DMS79 treated with DMSO at 0.1 percent for 48 hours (cell line): ENCODE data around the gene APOBEC3B.
A peak's percentile ranks its signal among the peaks of the same experiment; 100 is the strongest.
"Not testable (repeated sequence)": the region's sequence is repeated elsewhere in the genome, so short reads cannot be mapped to it uniquely, and the experiment has no call there.

ENCODE experiments used
- DNase-seq: peaks from one replicate; lab custom pipeline; 2025; lab: John Stamatoyannopoulos, UW

The APOBEC3B gene

DNA sequence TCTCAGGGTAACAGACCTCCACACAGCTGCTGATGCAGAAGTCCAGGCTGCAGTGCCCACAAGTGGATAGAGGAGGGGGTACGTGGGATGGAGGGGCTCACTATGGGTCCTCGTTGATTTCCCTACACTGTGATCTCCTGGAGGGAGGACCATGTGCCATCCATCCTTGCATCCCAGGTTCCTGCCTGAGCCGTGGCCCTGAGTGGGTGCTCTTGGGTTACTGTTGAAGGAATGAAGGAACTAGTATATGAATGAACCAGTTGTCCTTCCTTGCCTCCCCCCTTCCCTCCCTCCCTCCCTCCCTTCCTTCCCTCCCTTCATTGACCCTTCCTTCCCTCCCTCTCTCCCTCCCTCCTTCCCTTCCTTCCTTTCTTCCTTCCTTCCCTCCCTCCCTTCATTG is 15.4 kb downstream of the APOBEC3B start:
- no peak for DNase-seq

DNA sequence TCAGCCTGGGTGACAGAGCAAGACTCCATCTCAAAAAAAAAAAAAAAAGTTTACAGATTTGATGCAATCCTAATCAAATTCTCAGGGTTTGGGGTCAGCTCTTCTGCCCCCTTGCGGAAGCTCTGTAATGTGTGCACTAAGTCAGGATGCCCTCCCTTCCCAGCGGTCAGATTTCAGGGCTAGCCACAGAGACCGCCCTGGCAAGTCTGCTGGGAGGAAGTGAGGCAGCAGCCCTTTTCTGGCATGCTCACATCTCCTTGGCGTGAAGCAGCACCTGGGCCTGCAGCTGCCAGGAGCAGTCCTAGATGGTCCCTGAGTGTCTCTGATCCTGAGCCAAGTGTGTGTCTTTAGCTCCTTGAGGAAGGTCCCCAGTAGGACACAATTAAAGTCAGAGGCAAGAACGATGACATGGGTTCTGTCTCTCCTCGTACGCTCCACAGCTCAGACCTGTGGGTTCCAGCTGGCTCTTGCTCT is 21.1 kb downstream of the APOBEC3B start:
- DNase-seq, result peak; percentile 88

DNA sequence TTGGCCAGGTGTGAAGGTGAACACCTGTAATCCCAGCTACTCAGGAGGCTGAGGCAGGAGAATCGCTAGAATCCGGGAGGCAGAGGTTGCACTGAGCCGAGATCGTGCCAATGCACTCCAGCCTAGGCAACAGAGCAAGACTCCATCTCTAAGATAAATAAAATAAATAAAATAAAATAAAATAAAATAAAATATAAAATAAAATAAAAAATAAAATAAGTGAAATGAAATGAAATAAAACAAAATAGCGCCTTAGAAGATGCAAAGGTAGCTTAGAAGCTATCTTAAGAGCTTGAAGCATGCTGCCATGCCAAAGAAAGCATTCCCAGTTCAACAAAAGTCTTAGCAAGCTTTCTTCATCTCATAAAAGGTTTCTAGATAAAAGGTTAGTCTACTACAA is 25.0 kb downstream of the APOBEC3B start:
- no peak for DNase-seq

DNA sequence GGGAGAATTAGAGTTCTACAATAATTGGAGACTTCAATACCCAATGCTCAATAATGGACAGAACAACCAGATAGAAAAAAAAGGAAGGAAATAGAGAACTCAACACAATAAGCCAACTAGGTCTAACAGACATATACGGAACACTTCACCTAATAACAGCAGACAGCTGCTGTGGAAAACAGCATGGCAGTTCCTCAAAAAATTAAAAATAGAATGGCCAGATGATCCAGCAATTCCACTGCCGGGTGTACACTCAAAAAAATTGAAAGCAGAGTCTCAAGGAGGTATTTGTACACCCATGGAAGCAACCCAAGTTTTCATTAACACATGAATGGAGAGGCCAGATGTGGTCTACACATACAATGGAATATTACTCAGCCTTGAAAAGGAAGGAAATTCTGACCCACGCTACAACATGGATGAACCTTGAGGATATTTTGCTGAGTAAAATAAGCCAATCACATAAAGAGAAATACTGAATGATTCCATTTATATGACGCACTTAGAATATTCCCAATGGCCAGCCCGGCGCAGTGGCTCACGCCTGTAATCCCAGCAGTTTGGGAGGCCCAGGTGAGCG is 26.2 kb downstream of the APOBEC3B start:
- DNase-seq, result not testable (repeated sequence)

DNA sequence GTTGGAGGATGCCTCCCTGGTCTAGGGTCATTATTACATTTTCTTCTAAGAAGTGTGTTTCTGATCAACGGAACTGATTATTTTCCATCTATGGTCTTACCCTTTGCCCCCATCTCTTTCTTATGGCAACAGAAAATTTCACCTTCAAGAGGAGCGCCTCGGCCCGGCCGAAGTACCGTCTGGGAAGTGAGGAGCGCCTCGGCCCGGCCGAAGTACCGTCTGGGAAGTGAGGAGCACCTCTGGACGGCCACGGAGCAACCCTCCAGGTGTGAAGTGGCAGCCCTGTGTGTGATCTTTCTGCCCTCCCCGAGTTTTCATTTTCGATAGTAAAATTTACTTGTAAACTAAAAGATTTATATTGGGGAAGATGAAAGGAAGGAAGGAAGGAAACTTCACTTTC is 28.8 kb downstream of the APOBEC3B start:
- no peak for DNase-seq

DNA sequence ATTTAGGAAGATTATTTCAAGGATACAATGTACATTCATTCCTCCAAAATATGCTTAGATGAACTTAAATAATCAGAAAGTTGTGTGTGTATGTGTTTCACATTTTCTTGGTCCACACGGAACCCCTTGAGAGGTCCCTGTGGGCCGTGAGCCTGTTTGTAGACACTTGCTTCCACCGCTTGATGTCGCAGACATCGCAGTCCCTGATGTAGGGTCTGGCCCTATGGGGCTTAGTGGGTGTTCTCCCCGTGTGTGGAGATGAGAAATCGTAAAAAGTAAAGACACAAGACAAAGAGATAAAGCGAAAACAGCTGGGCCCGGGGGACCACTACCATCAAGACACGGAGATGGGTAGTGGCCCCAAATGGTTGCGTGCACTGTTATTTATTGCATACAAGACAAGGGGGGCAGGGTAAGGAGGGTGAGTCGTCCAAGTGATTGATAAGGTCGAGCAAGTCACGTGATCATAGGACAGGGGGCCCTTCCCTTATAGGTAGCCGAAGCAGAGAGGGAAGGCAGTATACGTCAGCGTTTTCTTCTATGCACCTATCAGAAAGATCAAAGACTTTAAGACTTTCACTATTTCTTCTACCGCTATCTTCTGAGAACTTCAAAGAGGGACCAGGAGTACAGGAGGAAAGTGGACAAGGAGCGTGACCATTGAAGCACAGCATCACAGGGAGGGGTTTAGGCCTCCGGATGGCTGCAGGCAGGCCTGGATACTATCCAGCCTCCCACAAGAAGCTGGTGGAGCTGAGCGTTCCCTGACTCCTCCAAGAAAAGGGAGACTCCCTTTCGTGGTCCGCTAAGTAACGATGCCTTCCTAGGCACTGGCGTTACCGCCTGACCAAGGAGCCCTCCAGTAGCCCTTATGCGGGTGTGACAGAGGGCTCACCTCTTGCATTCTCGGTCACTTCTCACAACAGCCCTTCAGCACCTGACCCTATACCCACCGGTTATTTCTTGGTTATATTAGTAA is 30.7 kb downstream of the APOBEC3B start:
- DNase-seq, result no peak

DNA sequence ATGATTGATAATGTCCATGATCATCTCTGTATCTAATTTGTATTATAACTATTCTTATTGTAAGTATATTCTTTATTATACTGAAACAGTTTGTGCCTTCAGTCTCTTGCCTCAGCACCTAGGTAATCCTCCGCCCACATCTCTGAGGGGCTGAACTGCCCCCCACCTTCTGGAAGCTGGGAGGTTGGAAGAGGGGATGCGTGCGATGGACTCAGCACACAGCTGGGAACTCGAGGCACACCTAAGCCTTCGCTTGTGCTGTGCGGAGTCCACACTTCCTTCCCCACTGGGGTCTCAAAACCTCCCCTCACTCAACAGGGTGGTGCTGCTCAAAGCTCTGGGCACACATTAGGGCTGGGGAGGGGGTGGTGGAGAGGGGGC is 31.4 kb downstream of the APOBEC3B start:
- DNase-seq, result not testable (repeated sequence)

DNA sequence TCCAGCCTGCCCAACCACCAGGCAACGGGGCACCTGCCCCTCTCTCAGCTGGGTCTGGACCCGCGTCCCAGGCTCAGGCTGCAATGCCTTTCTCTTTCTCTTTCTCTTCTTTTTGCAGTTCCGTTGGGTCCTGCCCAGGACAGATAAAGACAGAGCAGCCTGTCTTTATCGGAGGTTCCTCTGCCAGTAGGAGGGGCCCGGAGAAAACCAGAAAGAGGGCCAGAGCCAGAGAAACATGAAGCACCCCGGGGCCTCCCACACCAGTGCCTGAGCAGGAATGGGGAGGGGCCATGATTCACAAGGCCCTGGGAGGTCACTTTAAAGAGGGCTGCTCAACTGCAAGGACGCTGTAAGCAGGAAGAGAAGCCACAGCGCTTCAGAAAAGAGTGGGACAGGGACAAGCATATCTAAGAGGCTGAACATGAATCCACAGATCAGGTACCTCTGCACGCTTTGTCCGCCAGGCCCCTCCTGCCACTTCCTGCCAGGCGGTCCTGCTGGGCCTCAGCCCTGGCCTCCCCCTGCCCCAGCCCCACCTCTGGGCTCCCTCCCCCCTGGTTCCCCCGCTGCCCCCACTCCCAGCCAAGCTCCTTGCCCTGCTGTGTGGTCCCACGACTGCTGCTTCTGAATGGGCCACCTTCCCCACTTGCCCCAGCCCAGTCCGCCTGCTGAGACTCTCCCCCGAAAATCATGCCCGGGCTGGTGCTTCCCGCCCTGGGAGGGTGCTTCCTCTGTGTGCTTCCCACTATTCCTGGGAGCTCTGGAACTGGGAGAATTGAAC is 32.0 kb downstream of the APOBEC3B start, which contains the start of gene APOBEC3C:
Gene APOBEC3C, plus strand, starts transcription at position 316 of the 781 bp plus-strand sequence. Its CDS starts 106 bp downstream, at position 422.
- DNase-seq, result peak; percentile 29

DNA sequence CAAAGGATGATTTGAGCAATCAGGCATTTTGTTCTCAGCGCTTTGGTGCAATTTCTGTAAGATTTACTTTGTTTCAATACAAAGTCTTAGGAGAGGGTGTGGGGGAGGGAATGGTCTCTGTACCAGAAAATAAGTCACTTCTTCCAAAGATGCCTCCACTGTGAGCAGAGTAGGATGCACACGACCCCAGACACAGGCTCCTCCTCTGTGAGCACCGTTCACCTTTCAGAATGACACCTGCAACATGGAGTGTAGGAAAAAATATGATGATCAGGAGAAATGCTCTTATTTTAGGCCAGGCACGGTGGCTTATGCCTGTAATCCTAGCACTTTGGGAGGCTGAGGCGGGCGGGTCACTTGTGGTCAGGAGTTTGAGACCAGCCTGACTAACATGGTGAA is 32.6 kb downstream of the APOBEC3B start:
- DNase-seq, result not testable (repeated sequence)

DNA sequence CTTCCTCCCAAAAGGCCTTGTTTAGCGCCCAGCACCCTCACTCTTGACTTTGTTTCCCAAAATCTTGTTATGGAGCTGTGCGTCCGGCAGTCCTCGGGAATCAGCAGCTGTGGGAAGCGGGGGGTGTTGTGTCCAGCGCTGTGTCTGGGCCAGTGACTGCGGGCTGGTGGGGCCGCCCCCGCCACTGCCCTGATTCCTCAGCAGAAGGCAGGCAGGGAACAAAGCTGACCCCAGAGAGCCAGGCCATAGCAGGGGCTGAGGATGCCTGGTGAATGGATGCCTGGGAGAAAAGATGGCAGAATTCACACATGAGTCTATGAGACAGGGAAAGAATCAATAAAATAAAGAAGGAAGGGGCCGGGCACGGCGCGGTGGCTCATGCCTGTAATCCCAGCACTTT is 34.4 kb downstream of the APOBEC3B start:
- no peak for DNase-seq

DNA sequence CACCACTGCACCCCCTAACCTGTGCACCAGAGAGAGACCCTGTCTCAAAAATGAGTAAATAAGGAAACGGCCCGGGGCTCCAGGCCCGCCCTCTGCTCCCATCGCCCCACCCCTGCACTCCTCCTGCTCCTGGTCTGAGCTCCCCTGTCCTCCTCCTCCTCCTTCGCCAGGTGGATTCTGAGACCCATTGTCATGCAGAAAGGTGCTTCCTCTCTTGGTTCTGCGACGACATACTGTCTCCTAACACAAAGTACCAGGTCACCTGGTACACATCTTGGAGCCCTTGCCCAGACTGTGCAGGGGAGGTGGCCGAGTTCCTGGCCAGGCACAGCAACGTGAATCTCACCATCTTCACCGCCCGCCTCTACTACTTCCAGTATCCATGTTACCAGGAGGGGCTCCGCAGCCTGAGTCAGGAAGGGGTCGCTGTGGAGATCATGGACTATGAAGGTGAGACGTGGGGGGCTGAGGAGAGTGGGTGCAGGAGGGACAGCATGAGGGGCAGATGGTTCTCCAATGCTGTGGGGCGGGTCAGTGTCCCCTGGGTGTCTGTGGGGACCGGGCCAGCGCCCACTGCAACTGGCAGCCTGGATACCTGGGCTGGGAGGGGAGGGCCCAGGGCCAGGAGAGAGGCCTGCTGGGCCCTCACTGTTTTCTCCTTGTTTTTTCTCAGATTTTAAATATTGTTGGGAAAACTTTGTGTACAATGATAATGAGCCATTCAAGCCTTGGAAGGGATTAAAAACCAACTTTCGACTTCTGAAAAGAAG is 35.6 kb downstream of the APOBEC3B start:
- no peak for DNase-seq

DNA sequence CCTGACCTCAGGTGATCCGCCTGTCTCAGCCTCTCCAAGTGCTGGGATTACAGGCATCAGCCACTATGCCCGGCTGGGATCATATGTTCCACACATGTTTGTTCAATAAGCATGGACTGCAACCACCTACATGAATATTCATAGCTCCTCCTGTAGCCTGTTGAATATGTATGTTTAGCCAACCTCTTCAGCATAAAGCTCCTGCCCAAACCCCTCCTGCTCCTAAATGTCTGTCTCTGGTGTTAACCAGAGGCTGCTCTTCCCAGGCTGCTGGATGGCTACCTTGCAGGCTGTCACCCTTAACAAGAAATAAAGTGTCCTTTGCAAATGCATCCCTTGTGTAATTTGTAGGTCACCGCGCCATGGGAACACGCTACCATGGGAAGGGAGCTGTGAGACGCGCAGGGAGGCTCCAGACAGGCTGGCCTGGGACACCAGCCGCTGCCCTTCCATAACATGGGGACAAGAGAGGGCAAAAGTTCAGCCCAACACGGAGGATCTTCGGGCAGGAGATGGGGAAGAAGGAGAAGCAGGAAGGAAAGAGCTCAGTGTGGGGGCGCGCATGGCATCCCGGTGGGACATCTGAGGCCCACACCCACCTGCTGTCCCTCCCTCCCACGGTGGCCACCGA is 38.0 kb downstream of the APOBEC3B start:
- not testable (repeated sequence) for DNase-seq

DNA sequence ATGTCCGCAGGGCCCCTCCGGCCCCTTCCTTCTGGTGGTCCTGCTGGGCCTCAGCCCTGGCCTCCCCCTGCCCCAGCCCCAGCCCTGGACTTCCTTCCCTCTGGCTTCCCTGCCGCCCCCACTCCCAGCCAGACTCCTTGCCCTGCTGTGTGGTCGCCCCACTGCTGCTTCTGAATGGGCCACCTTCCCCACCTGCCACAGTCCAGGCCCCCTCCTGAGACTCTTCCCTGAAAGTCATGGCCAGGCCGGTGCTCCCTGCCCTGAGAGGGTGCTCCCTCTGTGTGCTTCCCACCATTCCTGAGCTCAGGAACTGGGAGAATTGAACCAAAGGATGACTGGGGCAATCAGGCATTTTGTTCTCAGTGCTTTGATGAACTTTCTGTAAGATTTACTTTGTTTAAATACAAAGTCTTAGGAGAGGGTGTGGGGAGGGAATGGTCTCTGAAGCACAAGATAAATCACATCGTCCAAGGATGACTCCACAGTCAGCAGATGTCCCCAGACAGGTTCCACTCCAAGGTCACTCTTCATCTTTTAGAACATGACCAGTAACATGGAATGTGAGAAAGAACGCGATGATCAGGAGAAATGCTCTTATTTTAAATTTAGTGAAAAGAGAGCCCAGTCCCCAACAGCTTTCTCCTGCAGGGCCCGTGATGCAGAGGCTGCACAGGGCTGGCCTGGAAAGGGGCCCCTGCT is 39.6 kb downstream of the APOBEC3B start:
- no peak for DNase-seq

DNA sequence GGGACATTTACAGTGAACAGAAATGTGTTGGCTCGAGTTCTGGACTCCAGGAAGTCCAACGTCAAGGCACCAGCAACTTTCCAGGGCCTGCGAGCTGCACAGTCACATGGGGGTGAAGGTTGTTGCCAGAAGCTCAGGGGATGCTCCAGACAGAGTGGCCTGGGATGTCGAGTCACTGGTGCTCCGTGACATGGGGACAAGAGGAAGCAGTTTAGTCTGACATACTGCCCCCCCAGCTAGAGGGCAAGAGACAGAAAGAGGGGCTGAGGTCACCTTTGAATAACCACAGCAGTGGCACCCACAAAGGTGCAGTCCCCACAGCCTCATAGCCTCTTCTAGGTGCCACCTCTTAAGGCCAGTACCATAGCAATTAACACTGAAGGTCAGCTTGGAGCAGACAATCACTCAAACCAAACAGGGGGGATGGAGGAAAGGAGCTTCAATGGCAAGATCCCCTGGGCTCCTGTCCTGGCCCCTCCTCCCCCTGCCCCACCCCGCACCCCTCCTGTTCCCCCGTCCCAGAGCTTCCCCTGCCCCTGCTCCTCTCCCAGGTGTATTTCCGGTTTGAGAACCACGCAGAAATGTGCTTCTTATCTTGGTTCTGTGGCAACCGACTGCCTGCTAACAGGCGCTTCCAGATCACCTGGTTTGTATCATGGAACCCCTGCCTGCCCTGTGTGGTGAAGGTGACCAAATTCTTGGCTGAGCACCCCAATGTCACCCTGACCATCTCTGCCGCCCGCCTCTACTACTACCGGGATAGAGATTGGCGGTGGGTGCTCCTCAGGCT is 42.6 kb downstream of the APOBEC3B start:
- DNase-seq, result no peak

DNA sequence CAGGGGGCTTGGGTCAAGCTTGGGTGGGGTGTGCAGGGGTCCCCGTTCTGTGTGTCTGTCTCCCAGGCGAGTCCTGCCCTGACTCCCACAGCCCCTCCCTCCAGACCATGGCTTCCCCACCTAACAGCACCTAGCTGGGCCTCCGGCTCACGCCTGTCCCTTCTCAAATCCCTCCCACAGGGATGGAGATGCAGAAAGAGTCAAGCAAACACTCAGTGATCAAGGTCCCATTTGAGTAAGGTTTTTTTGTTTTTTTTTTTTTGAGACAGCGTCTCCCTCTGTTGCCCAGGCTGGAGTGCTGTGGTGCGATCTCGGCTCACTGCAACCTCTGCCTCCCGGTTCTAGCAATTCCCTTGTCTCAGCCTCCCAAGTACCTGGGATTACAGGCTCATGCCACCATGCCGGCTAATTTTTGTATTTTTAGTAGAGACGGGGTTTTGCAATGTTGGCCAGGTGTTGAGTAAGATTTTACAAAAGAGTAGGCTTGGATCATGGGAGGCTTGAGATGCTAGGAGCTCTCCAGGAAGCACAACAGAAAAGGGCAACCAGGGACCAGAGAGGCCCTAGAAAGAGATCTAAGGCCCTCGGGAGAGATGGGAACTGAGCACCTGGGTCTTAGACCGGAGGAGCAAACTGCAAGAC is 44.5 kb downstream of the APOBEC3B start:
- DNase-seq, result no peak

DNA sequence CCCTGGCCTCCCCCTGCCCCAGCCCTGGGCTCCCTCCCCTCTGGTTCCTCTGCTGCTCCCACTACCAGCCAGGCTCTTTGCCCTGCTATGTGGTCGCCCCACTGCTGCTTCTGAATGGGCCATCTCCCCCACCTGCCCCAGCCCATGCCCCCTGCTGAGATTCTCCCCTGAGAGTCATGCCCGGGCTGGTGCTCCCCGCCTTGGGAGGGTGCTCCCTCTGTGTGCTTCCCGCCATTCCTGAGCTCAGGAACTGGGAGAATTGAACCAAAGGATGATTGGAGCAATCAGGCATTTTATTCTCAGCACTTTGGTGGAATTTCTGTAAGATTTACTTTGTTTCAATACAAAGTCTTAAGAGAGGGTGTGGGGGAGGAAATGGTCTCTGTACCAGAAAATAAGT is 45.6 kb downstream of the APOBEC3B start:
- no peak for DNase-seq

DNA sequence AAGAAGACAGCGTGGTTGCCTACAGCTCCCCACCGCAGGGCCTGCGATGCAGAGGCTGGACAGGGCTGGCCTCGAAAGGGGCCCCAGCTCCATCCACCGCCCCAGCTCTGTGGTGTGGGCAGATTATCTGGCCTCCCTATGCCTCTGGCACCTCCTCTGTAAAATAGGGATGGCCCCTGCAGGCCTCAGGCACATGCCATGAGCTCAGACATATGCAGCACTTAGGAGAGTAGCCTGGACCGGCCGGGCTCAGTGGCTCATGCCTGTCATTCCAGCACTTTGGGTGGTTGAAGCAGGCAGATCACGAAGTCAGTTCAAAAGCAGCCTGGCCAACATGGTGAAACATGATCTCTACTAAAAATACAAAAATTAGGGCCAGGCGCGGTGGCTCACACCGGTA is 46.1 kb downstream of the APOBEC3B start:
- DNase-seq, result no peak

DNA sequence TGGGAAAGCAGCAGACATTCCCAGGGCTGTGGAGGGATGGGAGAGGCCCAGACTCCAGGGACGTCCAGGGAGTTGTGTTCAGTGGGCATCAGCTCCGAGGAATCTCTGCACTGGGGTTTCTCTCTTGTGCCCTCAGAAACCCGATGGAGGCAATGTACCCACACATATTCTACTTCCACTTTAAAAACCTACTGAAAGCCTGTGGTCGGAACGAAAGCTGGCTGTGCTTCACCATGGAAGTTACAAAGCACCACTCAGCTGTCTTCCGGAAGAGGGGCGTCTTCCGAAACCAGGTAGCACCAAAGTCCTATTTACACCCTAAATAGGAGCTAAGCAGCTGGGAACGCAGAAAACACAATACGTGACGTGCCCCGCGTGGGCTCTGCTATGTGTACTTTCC is 47.1 kb downstream of the APOBEC3B start:
- DNase-seq, result no peak

DNA sequence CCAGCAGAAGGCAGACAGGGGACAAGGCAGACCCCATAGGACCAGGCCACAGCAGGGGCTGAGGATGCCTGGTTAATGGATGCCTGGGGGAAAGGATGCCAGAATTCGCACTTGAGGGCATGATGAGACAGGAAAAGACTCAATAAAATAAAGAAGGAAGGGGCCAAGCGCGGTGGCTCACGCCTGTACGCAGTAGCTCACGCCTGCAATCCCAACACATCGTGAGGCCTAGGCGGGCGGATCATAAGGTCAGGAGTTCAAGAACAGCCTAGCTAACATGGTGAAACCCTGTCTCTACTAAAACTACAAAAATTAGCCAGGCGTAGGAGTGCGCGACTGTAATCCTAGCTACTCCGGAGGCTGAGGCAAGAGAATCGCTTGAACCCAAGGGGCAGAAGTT is 48.6 kb downstream of the APOBEC3B start:
- DNase-seq, result no peak
